Neural progenitor cell (in vitro differentiated cells): ENCODE data around the gene TIGIT.

Source experiments
- EZH2 ChIP-seq: fragments of 200-600 bp; sonication (generic); IDR thresholded peaks from 2 replicates; pipeline ENCODE4 v1.6.1; 2017; ENCODE audit warnings: antibody characterized with exemption, mild to moderate bottlenecking, moderate library complexity
- EZH2phosphoT487 ChIP-seq: fragments of 200-600 bp; sonication (generic); IDR thresholded peaks from 2 replicates; pipeline ENCODE4 v1.6.1; 2017; ENCODE audit warnings: antibody characterized with exemption
- TF ChIP-seq, protein P1 (sequence below): fragments of 200-600 bp; sonication (generic); IDR thresholded peaks from 2 replicates; pipeline ENCODE4 v1.5.1; 2017; ENCODE audit warnings: antibody characterized with exemption, mild to moderate bottlenecking

- TF ChIP-seq, protein P1, sequence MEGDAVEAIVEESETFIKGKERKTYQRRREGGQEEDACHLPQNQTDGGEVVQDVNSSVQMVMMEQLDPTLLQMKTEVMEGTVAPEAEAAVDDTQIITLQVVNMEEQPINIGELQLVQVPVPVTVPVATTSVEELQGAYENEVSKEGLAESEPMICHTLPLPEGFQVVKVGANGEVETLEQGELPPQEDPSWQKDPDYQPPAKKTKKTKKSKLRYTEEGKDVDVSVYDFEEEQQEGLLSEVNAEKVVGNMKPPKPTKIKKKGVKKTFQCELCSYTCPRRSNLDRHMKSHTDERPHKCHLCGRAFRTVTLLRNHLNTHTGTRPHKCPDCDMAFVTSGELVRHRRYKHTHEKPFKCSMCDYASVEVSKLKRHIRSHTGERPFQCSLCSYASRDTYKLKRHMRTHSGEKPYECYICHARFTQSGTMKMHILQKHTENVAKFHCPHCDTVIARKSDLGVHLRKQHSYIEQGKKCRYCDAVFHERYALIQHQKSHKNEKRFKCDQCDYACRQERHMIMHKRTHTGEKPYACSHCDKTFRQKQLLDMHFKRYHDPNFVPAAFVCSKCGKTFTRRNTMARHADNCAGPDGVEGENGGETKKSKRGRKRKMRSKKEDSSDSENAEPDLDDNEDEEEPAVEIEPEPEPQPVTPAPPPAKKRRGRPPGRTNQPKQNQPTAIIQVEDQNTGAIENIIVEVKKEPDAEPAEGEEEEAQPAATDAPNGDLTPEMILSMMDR = no peak
- no peak for TF ChIP-seq EZH2
- no peak for TF ChIP-seq EZH2phosphoT487
Measured at GRCh38 chr3:114294940-114295480, 1.2 kb downstream of the TIGIT start.
